ENCODE data around the gene AGPAT1.

The AGPAT1 gene

DNA sequence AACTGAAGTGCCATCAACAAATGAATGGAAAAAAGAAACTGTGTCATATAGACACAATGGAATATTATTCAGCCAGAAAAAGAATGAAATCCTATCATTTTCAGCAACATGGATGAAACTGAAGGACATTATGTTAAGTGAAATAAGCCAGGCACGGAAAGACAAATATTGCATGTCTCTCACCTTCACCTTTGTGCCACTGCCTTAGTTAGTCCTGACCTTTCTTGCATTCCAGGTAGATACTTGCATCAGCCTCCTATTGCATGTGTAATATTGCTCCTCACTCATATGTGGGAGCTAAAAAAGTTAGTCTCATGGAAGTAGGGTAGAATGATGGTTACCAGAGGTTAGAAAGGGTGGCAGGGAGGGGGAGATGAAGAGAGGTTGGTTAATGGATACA is 33.1 kb upstream of the AGPAT1 start:
- no peak for DNase-seq (ENCODE audit: extremely low read depth, low read depth)
- TF ChIP-seq, protein P1, sequence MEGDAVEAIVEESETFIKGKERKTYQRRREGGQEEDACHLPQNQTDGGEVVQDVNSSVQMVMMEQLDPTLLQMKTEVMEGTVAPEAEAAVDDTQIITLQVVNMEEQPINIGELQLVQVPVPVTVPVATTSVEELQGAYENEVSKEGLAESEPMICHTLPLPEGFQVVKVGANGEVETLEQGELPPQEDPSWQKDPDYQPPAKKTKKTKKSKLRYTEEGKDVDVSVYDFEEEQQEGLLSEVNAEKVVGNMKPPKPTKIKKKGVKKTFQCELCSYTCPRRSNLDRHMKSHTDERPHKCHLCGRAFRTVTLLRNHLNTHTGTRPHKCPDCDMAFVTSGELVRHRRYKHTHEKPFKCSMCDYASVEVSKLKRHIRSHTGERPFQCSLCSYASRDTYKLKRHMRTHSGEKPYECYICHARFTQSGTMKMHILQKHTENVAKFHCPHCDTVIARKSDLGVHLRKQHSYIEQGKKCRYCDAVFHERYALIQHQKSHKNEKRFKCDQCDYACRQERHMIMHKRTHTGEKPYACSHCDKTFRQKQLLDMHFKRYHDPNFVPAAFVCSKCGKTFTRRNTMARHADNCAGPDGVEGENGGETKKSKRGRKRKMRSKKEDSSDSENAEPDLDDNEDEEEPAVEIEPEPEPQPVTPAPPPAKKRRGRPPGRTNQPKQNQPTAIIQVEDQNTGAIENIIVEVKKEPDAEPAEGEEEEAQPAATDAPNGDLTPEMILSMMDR (IDR thresholded peaks at IDR 0.05; ENCODE audit: low read depth, low read length) = no peak

- DNase-seq (ENCODE audit: extremely low read depth, low read depth) = no peak
- TF ChIP-seq, protein P1 (IDR thresholded peaks at IDR 0.05; ENCODE audit: low read depth, low read length) = no peak
These were observed 28.4 kb upstream of the AGPAT1 start for GRCh38 chr6:32204268-32204715.

- TF ChIP-seq, protein P1 (IDR thresholded peaks at IDR 0.05; ENCODE audit: low read depth, low read length) = no peak
- no peak for DNase-seq (ENCODE audit: extremely low read depth, low read depth)
These were observed 27.8 kb upstream of the AGPAT1 start for GRCh38 chr6:32203426-32204267.

GRCh38 chr6:32202186-32202585 is 26.3 kb upstream of the AGPAT1 start:
- DNase-seq (ENCODE audit: extremely low read depth, low read depth) = no peak

DNA sequence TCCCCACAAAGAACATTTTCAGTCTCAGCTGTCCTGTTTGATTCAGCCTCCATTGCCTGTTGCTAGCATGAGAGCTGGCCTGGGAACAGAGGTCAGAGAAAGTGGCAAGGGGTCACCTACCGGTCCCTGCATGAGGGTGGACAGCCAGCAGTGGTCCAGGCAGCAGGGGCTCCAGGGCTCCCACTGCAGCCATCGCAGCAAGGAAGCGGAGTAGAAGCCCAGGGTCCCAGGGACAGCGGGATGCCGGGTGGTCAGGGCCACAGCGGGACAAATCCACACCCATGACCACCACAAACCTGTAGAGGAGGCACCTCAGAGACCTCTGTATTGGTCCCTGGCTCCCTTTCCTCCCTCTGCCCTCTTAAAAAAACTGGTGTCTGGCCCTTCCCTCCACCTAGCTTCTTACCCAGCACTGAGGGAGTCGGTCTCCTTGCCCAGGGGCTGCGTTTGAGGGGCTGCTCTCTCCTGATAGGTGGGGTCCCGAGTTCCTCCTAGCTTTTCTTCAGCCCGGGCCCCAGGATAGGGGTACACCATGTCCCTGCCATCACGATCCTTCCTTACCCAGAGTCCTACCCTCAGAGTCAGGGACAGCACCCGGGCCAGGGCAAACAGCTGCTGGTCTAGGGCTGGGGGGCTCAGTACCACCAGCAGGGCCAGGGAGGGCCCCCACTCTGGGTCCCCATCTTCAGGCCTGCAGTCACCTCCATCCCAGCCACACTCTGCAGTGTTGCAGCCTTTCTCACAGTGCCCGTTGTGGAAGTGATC is 25.0 kb upstream of the AGPAT1 start:
- no peak for DNase-seq (ENCODE audit: extremely low read depth, low read depth)
- TF ChIP-seq, protein P1 (IDR thresholded peaks at IDR 0.05; ENCODE audit: low read depth, low read length) = no peak

More at GRCh38 chr6:32202186-32202585, 26.3 kb upstream of the AGPAT1 start:
- TF ChIP-seq, protein P1 (IDR thresholded peaks at IDR 0.05; ENCODE audit: low read depth, low read length) = no peak

DNA sequence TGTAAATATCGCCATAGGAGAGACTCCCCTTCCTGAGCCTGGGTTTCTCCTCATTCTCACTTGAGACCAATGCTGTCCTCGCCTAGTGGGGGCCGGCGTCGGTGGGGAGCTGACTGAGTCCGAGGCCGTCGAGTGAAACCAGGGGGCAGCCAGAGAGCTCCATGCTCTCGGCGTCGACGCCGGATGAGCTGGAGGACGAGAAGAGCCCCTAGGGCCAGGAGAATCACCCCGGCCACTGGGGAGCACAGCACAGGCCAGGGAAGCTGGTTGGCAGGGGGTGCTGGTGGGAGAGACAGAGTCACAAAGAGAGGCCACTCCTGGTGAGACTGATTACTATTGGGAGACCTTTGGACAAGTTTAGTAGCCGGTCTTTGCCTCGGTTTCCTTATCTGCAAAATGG is 23.0 kb upstream of the AGPAT1 start:
- DNase-seq (ENCODE audit: extremely low read depth, low read depth) = no peak
- TF ChIP-seq, protein P1 (IDR thresholded peaks at IDR 0.05; ENCODE audit: low read depth, low read length) = no peak

DNA sequence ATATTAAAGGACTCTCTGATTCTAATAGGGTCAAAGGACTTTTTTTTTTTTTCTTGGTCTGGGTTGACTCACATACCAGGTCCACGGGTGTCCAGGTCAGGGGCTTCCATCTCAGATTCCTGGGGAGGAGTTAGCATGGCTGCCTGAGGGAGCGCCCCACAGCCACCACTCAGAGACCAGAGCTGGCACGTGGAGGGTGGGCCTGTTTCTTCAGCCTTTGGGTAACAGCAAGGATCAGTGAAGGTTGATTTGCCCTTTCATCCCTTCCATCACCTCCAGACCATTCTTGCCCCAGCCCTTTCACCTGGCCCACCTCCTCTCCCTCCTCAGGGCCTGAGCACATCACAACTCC is 22.4 kb upstream of the AGPAT1 start:
- TF ChIP-seq, protein P1 (IDR thresholded peaks at IDR 0.05; ENCODE audit: low read depth, low read length) = no peak
- DNase-seq (ENCODE audit: extremely low read depth, low read depth) = no peak

All from AG09319 (cell line).